CD8-positive, alpha-beta memory T cell (primary cell): ENCODE measurements around the gene AGPAT3. TPM values are rescaled to one million over a fixed set of nuclear protein-coding genes. Genes with fewer than 3 reads are reported as not detected.

Experiments
- CTCF ChIA-PET: fragments of 350-600 bp; sonication (Branson Sonifier 250); formaldehyde crosslinking; loops from one replicate; lab custom pipeline; 2021; ENCODE audit warnings: antibody characterized with exemption; lab: Charles Lee
- POLR2A ChIA-PET: fragments of 350-600 bp; sonication (Branson Sonifier 250); formaldehyde crosslinking; loops from one replicate; lab custom pipeline; 2021; ENCODE audit warnings: antibody characterized with exemption; lab: Charles Lee
- DNase-seq, 5 donors: peaks; one replicate each; pipeline versions ENCODE4 v3.0.0 to v3.0.0-alpha.2; 2020 to 2022; ENCODE audit warnings: mixed read lengths in 1 of 5
- H3K27ac ChIP-seq: one replicate; pipeline ENCODE4 v1.7.0; 2013; ENCODE audit warnings: low read depth, mild to moderate bottlenecking, low read length, moderate library complexity
- H3K27me3 ChIP-seq: 2 replicates; pipeline ENCODE4 v1.7.0; 2013; ENCODE audit warnings: low read length, mild to moderate bottlenecking; ENCODE audit not compliant: insufficient read depth, poor library complexity, severe bottlenecking
- H3K36me3 ChIP-seq: 2 replicates; pipeline ENCODE4 v1.7.0; 2013; ENCODE audit warnings: mild to moderate bottlenecking, low read length, moderate library complexity; ENCODE audit not compliant: insufficient read depth
- H3K4me1 ChIP-seq: 2 replicates; pipeline ENCODE4 v1.7.0; 2013; ENCODE audit warnings: mild to moderate bottlenecking, low read length, moderate library complexity; ENCODE audit not compliant: insufficient read depth
- H3K4me3 ChIP-seq: 2 replicates; pipeline ENCODE4 v1.7.0; 2013; ENCODE audit warnings: mild to moderate bottlenecking, low read length
- H3K9me3 ChIP-seq: 2 replicates; pipeline ENCODE4 v1.7.0; 2013; ENCODE audit warnings: mild to moderate bottlenecking, low read length
- H3K27ac Mint-ChIP-seq, 8 donors: one replicate each; pipeline ENCODE4 v1.8.0; 2020 to 2021; ENCODE audit warnings: mixed read lengths in 8 of 8, mild to moderate bottlenecking in 6 of 8, inconsistent platforms in 3 of 8, moderate library complexity in 3 of 8
- H3K27me3 Mint-ChIP-seq, 2 donors: one replicate each; pipeline ENCODE4 v1.8.0; 2020 to 2021; ENCODE audit warnings: mixed read lengths in 2 of 2, mild to moderate bottlenecking in 1 of 2, moderate library complexity in 1 of 2
- H3K36me3 Mint-ChIP-seq, 3 donors: one replicate each; pipeline ENCODE4 v1.8.0; 2020 to 2021; ENCODE audit warnings: mixed read lengths in 3 of 3, inconsistent platforms in 1 of 3, mild to moderate bottlenecking in 1 of 3
- H3K4me1 Mint-ChIP-seq, 3 donors: one replicate each; pipeline ENCODE4 v1.8.0; 2020 to 2021; ENCODE audit warnings: mixed read lengths in 3 of 3, inconsistent platforms in 1 of 3, mild to moderate bottlenecking in 1 of 3
- H3K4me3 Mint-ChIP-seq, 7 donors: one replicate each; pipeline ENCODE4 v1.8.0; 2020 to 2021; ENCODE audit warnings: mixed read lengths in 7 of 7, mild to moderate bottlenecking in 6 of 7, moderate library complexity in 4 of 7, inconsistent platforms in 2 of 7
- H3K9me3 Mint-ChIP-seq, 5 donors: one replicate each; pipeline ENCODE4 v1.8.0; 2020 to 2022; ENCODE audit warnings: mixed read lengths in 5 of 5, mild to moderate bottlenecking in 3 of 5, moderate library complexity in 2 of 5, inconsistent platforms in 1 of 5
- polyA plus RNA-seq: library from polyadenylated mRNA; unstranded; fragments of 300-500 nt; fragmentation: Illumina TruSeq; gene quantifications from one replicate; pipeline ENCODE4 v1.2.3, GENCODE V29; 2021
- total RNA-seq, 2 experiments: library from RNA; stranded (reverse); gene quantifications; one replicate each; pipeline ENCODE4 v1.2.3, GENCODE V29; 2021

Gene AGPAT3
- total and polyA plus RNA-seq, 3 experiments from 2014 or later, result 15.9 to 69.3 (median 66.5) TPM

DNA sequence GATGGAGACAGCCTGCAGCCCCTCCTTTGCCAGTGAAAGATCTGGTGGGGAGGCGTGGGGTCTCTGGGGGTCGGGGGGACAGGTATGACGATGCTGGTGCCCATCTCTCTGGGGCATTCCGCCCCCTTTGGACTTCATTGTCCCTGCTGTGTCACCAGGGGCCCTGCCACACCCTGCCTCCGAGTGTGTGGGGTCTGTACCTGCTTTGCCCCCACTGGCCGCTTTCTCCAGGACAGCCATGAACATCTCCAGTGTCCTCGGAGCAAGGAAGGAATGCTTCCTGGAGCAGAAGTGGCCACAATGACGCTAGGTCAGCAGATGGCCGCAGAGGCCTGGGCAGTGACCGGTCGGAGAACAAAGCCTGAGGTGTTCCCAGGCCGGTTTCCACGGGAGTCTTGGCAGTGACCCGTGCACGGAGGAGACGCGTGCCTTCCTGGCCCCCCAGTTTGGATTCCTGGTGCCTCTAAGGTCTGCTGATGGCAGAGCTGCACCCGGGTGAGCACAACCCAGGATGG lies 128.5 kb downstream of the AGPAT3 start:
- DNase-seq, result no peak
- Mint-ChIP-seq H3K4me1 (no peaks in the 10 kb centered on the region), H3K27me3 (peaks cover 8% of the 10 kb centered on the region in 2 donors), H3K27ac (no peak overlapping the region), H3K4me3 (no peak overlapping the region), H3K36me3 (no peaks in the 10 kb centered on the region), H3K9me3 (peaks cover 0 to 3% (median 0%) of the 10 kb centered on the region in 5 donors)
- Histone ChIP-seq H3K4me3 (no peak overlapping the region), H3K27me3 (no peaks in the 10 kb centered on the region), H3K9me3 (no peaks in the 10 kb centered on the region), H3K4me1 (no peaks in the 10 kb centered on the region), H3K36me3 (no peaks in the 10 kb centered on the region), H3K27ac (no peak overlapping the region)
- ChIA-PET POLR2A (no interaction called here), CTCF (interaction anchor here (2.1 kb wide), 1 partner anchor 18 kb away, joined by 5 read pairs; no protein-coding TSS in a partner anchor)

DNA sequence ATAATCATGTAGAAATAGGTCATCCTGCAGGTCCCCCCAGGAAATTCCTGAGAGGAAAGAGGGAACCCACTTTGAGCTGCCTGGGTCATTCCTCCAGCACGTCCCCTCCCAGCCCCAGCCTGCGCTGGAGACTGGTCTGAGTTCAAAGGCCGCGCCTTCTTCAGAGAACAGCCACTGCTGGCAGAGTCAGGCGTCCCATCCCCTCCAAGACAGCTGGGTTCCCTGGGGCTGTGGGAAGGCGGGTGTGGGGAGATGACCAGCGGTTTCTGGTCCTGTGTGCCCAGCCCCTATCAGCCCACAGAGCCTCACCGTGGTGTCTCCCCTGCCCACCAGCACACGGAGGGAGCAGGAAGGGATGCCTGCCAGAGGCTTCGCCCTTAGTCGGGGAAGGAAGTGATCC lies 129.1 kb downstream of the AGPAT3 start:
- no peak for DNase-seq
- no peaks in the 10 kb centered on the region for H3K4me1 ChIP-seq
- no peaks in the 10 kb centered on the region for H3K4me1 Mint-ChIP-seq
- H3K4me3 ChIP-seq, result no peak overlapping the region
- no peaks in the 10 kb centered on the region for H3K9me3 ChIP-seq
- H3K27me3 Mint-ChIP-seq, result peaks cover 8 to 10% of the 10 kb centered on the region in 2 donors
- ChIA-PET POLR2A (no interaction called here), CTCF (no interaction called here)
- no peak overlapping the region for H3K27ac ChIP-seq
- peaks cover 0 to 3% (median 0%) of the 10 kb centered on the region in 5 donors for H3K9me3 Mint-ChIP-seq
- no peaks in the 10 kb centered on the region for H3K36me3 ChIP-seq
- H3K27me3 ChIP-seq, result no peaks in the 10 kb centered on the region
- no peak overlapping the region for H3K27ac Mint-ChIP-seq
- no peak overlapping the region for H3K4me3 Mint-ChIP-seq
- H3K36me3 Mint-ChIP-seq, result no peaks in the 10 kb centered on the region

DNA sequence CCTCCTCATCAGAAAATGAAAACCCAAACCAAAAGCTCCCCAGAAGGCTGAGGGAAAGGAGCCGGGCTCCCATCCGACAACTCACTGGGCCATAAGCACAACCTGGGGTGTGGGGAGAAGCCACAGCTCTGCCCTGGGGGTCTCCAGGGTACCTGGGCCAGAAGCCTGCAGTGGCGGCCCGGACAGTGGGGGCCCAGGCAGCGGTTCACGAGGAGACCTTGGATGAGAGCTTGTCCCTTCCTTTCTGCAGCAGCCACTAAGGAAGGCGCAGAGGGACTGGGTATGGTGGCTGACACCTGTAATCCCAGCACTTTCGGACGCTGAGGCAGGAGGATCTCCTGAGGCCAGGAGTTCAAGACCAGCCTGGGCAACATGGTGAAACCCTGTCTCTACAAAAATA lies 129.6 kb downstream of the AGPAT3 start:
- no peaks in the 10 kb centered on the region for H3K36me3 Mint-ChIP-seq
- no peaks in the 10 kb centered on the region for H3K27me3 ChIP-seq
- H3K9me3 Mint-ChIP-seq, result peaks cover 0 to 3% (median 0%) of the 10 kb centered on the region in 5 donors
- H3K27ac Mint-ChIP-seq, result no peak overlapping the region
- no peak overlapping the region for H3K4me3 Mint-ChIP-seq
- ChIA-PET POLR2A (no interaction called here), CTCF (no interaction called here)
- no peaks in the 10 kb centered on the region for H3K4me1 Mint-ChIP-seq
- no peak for DNase-seq
- H3K9me3 ChIP-seq, result no peaks in the 10 kb centered on the region
- no peak overlapping the region for H3K27ac ChIP-seq
- H3K4me3 ChIP-seq, result no peak overlapping the region
- H3K36me3 ChIP-seq, result no peaks in the 10 kb centered on the region
- peaks cover 8 to 11% of the 10 kb centered on the region in 2 donors for H3K27me3 Mint-ChIP-seq
- H3K4me1 ChIP-seq, result no peaks in the 10 kb centered on the region

DNA sequence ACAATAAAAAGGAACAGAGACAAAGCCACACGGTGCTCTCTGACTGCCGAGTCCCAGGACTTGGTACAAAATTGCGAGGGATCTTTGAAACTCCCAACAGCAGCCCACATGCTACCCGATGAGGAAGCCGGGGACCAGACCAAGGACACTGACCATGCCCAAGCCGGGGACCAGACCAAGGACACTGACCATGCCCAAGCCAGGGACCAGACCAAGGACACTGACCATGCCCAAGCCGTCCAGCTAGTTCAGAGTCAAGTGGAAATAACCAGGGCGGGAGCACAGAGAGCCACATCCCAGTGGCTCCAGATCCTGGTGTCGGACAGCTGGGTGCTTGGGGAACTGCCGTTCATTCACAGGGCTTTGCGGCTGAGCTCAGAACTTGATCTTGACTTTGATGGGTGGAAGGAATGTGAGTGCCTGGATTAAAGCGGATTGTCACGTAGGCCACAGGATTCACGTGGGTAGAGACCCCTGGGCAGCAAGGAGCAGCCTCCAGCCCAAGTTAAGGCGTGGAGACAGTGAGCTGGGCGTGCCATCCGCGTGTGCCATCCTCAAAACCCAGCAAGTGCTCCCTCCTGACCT lies 130.6 kb downstream of the AGPAT3 start:
- H3K9me3 ChIP-seq, result no peaks in the 10 kb centered on the region
- no peak for DNase-seq
- Mint-ChIP-seq H3K4me1 (no peaks in the 10 kb centered on the region), H3K9me3 (peaks cover 0 to 3% (median 0%) of the 10 kb centered on the region in 5 donors), H3K27me3 (peaks cover 10 to 11% of the 10 kb centered on the region in 2 donors), H3K4me3 (no peak overlapping the region), H3K36me3 (no peaks in the 10 kb centered on the region), H3K27ac (no peak overlapping the region)
- ChIA-PET CTCF (no interaction called here), POLR2A (interaction anchor here (0.6 kb wide), 1 partner anchor 109 kb away, joined by 3 read pairs; no protein-coding TSS in a partner anchor)
- H3K27ac ChIP-seq, result no peak overlapping the region
- H3K27me3 ChIP-seq, result no peaks in the 10 kb centered on the region
- H3K36me3 ChIP-seq, result no peaks in the 10 kb centered on the region
- H3K4me1 ChIP-seq, result no peaks in the 10 kb centered on the region
- H3K4me3 ChIP-seq, result no peak overlapping the region

DNA sequence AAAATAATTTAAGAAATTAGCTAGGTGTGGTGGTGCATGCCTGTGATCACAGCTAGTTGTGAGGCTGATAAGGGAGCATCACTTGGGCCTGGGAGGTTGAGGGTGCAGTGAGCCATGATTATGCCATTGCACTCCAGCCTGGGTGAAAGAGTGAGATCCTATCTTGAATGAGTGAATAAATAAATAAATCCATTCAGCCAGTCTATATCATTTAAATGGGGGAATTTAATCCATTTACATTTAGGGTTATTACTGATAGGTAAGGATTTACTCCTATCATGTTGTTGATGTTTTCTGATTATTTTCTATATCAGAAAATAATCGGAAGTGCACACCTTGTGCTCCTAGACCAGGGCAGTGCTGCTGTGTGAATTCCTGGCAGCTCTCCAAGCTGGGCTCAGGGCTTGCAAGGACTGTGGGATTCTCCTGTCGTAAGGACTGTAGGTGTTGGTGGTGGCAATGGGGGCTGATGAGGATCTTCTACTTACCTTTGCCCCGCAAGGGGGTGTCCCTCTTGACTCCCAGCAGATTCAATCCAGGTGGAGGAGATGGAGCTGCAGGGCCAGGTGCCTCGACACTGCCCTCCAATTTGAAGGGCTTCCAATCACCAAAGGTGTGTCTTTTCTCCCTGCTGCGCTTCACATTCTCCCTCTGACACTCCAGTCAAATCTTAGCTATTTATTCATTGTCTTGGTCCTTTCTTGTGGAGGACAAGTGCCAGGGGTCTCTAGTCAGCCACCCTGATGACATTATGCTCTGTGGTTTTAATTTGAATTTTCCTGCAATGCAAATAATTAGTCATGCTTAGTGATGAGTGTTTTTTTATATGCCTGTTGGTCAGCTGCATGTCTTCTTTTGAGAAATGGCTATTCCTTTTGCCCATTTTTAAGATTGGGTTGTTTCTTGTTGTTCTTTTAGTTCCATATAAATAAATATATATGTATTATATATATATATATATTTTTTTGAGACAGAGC lies 133.0 kb downstream of the AGPAT3 start:
- H3K9me3 Mint-ChIP-seq, result peaks cover 0 to 3% (median 0%) of the 10 kb centered on the region in 5 donors
- POLR2A ChIA-PET, result interaction anchor here (1.0 kb wide), 1 partner anchor 15 kb away, joined by 3 read pairs; no protein-coding TSS in a partner anchor
- H3K27ac Mint-ChIP-seq, result no peak overlapping the region
- no peaks in the 10 kb centered on the region for H3K9me3 ChIP-seq
- CTCF ChIA-PET, result no interaction called here
- no peaks in the 10 kb centered on the region for H3K36me3 ChIP-seq
- H3K4me1 Mint-ChIP-seq, result no peaks in the 10 kb centered on the region
- no peak overlapping the region for H3K4me3 ChIP-seq
- no peak overlapping the region for H3K27ac ChIP-seq
- H3K27me3 ChIP-seq, result no peaks in the 10 kb centered on the region
- no peak for DNase-seq
- H3K27me3 Mint-ChIP-seq, result peaks cover 5 to 11% of the 10 kb centered on the region in 2 donors
- no peaks in the 10 kb centered on the region for H3K4me1 ChIP-seq
- no peak overlapping the region for H3K4me3 Mint-ChIP-seq
- no peaks in the 10 kb centered on the region for H3K36me3 Mint-ChIP-seq

DNA sequence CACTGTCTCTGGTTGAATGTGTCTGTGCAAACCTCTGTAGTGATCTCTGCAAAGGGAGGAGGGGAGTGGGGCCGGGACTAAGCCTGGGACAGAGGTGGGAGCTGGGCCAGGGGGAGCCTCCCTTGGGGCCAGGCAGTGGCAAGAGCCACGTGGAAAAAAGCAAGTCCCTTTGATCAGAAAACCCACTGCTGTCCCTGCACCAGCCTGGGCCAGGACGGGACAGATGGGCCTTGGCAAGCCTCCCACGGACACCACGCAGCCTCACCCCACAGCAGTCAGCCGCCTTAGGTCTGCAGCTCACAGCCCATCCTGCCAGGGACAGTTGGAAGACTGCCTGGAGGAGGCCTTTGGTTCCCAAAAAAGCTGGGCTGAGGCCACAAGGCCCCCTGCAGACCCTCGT lies 135.3 kb downstream of the AGPAT3 start:
- Mint-ChIP-seq H3K4me1 (no peaks in the 10 kb centered on the region), H3K27me3 (peaks cover 5 to 11% of the 10 kb centered on the region in 2 donors), H3K9me3 (peaks cover 0 to 3% (median 0%) of the 10 kb centered on the region in 5 donors), H3K36me3 (no peaks in the 10 kb centered on the region), H3K27ac (no peak overlapping the region), H3K4me3 (no peak overlapping the region)
- CTCF ChIA-PET, result no interaction called here
- Histone ChIP-seq H3K27ac (no peak overlapping the region), H3K9me3 (no peaks in the 10 kb centered on the region), H3K27me3 (no peaks in the 10 kb centered on the region), H3K4me1 (no peaks in the 10 kb centered on the region), H3K4me3 (no peak overlapping the region), H3K36me3 (no peaks in the 10 kb centered on the region)
- POLR2A ChIA-PET, result no interaction called here
- DNase-seq, result no peak

DNA sequence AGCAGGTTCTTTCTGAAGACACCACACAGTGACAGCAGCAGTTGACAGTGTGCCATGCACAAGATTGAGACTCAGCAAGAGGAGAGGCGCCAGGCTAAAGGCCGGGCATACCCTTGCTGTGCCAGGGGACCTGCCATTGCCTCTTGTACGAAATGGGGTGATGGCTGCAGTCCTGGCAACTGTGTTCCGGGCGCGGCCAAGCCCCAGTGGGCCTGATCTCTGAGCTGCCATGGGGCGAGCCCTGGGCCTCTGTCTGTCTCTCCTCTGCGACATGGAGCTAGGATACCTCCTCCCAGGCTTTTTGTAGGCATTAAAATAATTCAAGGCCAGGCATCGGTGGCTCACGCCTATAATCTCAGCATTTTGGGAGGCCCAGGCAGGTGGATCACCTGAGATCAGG lies 137.5 kb downstream of the AGPAT3 start:
- peaks cover 2 to 4% of the 10 kb centered on the region in 2 donors for H3K27me3 Mint-ChIP-seq
- H3K9me3 Mint-ChIP-seq, result no peaks in the 10 kb centered on the region
- H3K27me3 ChIP-seq, result no peaks in the 10 kb centered on the region
- H3K4me1 Mint-ChIP-seq, result no peaks in the 10 kb centered on the region
- H3K27ac ChIP-seq, result no peak overlapping the region
- no peak overlapping the region for H3K4me3 ChIP-seq
- H3K36me3 Mint-ChIP-seq, result no peaks in the 10 kb centered on the region
- no peak overlapping the region for H3K4me3 Mint-ChIP-seq
- H3K9me3 ChIP-seq, result no peaks in the 10 kb centered on the region
- no peak overlapping the region for H3K27ac Mint-ChIP-seq
- H3K4me1 ChIP-seq, result no peaks in the 10 kb centered on the region
- CTCF ChIA-PET, result no interaction called here
- no peak for DNase-seq
- POLR2A ChIA-PET, result no interaction called here
- H3K36me3 ChIP-seq, result no peaks in the 10 kb centered on the region
